Embryonic facial prominence (tissue), 1 donor: ENCODE data around the gene NCCRP1.

ENCODE experiments used
- DNase-seq: peaks from one replicate; pipeline ENCODE4 v3.0.0-alpha.2; 2016; ENCODE audit errors: extremely low spot score

The NCCRP1 gene

DNA sequence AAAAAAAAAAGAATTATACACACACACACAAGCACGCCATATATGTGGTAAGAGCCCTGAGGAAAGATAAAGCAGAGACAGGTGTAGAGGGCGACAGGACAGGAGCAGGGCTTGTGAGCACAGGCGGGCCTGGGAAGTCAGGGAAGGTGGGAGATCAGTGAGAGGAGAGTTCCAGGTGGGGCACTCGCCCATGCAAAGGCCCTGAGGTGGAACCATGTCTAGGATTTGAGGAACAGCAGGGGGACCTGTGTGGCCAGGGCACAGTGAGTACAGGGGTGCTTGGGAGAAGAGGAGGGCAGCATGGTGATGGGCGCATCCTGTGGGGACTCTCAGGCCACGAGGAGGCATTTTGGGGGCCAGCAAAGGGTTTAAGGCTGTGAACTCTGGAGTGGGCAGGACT lies 32.5 kb upstream of the NCCRP1 start:
- DNase-seq: no peak

DNA sequence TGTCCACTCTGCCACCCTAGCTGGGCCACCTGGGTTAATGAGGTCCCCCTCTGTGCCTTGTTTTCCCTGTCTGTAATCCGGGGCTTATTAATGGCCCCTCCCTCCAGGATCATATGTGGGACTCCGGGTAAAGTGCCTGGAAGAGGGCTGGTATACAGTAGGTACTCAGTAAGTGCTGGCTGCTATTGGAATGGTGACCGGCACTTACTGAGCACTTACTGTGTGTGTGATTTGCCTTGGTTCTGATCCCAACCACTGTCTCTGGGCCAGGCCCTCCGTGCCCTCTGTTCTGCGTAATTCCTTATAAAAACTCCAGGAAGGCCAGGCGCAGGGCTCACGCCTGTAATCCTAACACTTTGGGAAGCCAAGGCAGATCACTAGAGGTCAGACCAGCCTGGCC lies 30.9 kb upstream of the NCCRP1 start:
- DNase-seq: no peak

DNA sequence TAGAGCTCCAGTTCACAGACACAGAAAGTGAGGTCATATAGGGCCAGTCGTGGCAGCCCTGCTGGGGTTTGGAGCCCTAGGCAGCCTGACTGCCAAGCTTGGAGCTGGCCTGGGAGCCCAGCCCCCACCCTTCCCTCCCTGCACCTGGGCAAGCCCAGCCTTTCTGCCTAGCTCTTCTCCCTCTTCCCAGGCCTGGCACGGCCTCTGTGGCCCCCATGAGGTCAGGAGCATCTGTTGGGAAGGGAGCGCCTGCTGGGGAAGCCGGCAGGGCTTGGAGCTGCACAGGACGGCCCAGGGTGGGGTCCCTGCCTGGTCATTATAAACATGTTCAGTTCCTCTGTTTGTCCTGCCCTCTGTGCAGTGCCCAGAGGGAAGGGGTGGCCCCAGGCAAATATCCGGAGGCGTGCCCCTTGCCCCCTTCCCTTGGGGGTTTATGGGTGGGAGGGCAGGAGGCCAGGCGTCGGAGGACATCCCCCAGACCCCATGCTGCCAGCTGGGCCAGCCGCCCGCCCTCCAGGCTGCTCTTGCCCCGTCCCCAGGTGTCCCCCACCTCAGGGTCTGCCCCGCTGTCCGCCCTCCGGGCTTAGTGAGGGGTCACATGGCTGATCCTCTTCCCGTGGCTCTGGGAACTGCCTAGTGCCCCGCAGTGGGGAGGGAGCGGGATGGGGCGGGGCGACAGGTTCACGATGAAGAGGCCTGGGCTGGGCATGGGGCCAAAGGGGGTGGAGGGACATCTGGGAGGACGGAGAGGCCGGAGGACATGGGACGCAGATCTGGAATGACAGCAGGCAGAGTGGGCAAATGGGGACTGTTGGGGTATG lies 30.0 kb upstream of the NCCRP1 start:
- DNase-seq: no peak

DNA sequence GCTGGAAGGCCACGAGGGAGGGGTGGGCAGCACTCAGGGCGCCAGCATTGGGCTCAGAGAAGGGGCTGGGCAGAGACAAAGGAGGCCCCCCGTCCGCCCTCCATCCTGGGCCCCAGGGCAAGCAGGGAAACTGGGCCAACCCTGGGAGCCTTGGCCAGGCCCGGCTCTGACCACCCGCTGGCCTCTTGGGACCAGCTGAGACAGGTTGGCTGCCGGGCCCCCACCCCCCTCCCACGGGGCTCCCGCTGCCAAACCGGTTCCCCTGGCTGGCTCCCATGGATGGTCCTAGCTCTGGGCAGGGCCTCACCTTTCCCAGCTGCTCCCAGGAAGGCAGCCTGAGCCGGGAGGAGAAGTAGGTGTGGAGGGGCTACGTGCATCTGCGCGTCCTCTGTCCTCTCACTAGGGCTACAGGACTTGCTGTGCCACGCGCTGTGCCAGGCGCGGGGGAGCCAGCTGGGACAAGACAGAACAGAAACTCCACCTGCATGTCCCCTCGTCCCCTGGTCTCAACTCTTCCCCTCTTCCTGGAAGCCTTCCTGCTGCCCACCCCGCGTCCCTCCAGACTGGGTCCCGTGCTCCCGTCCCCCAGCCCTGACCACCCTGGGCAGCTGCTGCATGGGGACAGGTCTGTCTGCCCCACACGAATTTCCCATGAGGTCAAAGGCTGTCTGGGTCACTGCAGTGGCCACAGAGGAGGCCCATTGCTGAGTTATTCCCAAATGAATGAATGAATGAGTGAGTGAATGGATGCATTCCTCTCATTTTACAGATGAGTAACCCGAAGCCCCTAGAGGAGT lies 29.1 kb upstream of the NCCRP1 start:
- no peak for DNase-seq

DNA sequence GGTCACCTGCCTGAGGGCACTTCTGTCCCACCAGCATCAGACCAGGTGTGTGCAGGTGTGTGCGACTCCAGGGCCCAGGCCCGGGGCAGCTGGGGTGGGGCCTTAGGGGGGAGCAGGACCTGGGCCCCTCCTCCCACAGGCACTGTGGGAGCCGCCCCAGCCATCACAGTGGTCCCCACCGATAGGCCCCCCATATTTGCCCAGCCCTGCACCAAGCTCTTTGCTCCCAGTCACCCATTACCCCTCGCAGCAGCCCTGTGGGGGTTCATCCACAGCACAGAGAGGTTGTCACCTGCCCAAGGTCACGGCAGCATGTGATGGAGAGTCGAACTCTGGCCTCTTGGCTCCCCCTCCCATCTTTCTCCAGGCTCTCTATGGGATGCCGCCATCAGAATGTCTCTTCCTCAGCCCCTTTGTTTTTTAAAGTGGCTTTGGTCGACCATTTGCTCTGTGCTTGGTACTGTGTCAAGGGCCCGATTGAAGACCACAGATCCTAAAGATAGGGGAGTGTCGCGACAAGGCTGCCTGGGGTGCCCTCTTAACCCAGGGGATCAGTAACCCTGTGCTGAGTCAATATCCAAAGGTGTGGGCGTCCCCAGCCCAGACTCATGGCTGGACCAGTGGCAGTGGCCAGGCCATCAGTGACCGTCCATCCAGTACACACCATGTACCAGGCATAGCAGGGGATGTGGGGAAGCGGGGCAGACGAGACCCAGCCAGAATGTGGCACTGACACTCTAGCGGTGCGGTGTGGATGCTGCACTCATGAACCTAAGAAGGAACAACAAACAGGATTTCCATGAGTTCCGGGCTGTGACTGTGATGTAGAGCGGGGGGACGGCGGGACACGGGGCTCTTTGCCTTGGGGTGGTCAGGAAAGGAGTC lies 28.3 kb upstream of the NCCRP1 start:
- DNase-seq: no peak

DNA sequence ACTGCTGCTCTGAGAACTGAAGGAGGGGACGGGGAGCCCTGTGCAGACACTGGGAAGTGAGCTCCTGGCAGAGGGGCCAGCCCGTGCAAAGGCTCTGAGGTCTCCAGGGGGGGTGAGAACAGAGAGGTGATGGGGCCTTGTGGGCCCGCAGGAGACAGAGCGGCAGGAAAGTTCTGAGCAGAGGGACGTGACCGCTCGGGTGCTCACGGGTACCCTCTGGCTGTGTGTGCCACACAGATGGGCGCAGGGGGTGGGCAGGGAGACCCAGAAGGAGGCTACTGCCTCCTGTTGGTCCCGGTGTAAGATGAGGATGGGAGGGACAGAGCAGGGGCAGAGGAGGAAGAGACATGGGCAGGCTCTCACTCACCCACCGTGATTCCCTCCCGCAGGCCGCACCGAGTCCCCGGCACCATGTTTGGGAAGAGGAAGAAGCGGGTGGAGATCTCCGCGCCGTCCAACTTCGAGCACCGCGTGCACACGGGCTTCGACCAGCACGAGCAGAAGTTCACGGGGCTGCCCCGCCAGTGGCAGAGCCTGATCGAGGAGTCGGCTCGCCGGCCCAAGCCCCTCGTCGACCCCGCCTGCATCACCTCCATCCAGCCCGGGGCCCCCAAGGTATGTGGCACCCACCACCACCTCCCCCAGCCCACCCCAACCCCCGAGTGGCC lies 27.5 kb upstream of the NCCRP1 start:
- DNase-seq: no peak

DNA sequence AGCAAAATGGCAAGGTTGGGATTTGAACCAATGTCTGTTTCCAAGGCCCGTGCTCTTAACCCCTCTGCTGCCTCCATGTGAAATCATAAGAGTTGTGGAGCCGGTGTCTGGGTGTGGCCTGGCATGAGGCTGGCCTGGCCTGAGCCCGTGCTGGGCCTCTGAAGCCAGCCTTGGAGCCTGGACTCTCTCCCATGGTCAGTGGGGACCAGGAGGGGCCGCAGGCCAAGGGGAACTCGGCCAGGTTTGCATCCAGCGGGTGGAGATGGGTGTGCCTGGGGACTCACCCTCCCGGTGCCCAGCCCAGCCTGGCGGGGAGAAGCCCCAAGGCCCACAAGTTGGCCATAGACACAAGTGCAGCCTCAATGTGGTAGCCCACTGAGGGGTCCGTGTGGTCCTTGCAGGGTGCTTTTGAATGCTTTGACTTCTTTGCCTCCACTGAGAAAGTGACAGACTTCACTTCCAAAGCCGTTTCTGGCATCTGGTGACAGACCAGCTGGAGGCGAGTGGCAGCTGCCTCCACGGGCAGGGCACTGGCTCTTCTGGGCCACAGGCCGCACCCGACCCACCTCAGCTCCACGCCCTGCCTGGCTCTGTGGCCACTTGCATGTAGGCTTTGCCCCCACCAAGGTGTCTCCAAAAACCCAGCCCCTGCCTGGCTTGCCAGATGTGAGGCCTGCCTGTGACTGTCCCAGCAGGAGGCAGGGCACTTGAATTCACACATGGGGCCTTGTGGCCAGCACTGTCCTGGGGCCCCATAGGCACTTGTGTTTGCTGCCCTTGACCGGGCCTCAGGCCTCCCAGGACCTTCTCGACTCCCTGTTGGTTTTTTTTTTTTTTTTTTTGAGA lies 26.2 kb upstream of the NCCRP1 start:
- DNase-seq: no peak

DNA sequence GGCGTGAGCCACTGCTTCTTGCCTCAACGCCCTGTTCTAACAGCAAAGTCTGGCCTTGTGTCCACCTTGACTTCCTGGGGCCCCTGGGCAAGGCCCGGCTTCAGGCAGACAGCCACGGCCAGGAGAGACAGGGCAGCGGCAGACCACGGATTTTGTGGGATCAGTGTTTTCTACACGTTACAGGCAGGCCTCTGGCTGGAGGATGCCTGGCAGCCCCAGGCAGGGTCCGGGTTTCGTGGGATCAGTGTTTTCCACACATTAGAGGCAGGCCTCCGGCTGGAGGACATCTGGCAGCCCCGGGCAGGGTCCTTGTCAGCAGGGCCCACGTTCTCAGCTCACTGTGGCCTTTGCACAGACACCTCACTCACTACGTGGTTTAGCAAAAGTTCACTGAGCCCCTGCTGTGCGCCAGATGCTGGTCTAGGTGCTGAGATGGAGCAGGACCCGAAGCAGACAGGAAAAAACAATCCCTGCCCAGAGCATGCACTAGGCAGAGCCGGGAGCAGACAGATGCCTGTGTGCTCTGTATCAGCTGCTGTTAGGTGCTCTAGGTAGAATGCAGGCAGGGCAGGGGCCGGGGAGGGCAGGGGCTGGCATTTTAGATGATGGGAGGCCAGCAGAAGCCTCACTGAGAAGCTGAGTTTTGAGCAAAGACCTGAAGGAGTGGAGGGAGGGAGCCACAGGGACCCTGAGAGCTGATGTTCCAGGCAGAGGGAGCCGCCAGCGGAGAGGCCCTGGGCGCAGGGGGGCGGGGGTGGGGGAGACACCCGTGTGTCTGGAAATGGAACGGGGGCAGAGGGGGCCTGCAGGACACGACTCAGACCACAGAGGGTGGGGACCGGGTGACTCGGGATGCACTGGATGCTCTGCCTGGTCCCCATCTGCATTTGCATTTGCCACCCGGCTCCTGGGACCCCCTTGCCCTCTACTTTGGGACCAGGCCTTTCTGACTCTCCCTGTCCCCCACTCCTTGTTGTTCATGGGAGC lies 25.0 kb upstream of the NCCRP1 start:
- DNase-seq: no peak

DNA sequence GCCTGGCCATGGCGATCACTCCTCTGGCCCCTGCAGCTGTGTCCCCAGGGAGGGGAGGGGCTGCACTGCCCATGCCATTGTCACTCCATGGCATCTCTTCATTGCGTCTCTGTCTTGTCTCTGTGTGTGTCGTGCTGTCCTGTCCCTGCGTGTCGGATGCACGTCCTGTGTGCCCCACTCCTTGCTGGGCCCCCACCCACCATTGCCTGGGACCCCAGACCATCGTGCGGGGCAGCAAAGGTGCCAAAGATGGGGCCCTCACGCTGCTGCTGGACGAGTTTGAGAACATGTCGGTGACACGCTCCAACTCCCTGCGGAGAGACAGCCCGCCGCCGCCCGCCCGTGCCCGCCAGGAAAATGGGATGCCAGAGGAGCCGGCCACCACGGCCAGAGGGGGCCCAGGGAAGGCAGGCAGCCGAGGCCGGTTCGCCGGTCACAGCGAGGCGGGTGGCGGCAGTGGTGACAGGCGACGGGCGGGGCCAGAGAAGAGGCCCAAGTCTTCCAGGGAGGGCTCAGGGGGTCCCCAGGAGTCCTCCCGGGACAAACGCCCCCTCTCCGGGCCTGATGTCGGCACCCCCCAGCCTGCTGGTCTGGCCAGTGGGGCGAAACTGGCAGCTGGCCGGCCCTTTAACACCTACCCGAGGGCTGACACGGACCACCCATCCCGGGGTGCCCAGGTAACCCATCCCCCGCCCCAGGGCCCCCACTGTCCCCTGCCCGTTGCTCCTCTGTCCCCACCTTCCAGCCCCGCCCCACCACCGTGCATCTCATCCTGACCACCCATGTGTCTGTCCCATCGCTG lies 23.9 kb upstream of the NCCRP1 start:
- DNase-seq: no peak

DNA sequence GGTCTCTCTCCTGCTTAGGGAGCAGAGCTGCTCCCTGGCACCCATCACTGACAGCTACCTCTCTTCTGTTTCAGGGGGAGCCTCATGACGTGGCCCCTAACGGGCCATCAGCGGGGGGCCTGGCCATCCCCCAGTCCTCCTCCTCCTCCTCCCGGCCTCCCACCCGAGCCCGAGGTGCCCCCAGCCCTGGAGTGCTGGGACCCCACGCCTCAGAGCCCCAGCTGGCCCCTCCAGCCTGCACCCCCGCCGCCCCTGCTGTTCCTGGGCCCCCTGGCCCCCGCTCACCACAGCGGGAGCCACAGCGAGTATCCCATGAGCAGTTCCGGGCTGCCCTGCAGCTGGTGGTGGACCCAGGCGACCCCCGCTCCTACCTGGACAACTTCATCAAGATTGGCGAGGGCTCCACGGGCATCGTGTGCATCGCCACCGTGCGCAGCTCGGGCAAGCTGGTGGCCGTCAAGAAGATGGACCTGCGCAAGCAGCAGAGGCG lies 23.2 kb upstream of the NCCRP1 start:
- DNase-seq: no peak

DNA sequence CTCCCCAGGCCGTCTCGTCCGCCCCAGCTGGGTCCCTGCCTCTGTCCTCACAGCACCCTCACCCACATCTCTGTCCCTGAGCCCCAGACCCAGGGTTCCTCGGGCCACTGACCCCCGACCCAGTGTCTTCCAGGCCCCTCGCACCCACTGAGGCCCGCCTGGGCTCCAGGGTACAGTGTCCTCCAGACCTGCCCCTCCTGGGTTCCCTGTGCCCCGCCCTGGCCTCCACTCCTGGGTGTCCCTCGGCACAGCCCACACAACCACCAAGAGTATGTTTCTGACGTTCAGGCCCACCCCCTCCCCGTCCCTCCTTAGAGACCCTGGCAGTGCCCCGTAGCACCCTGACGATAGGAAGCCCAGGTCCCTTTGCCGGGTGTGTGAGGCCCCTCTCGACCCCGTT lies 22.6 kb upstream of the NCCRP1 start:
- DNase-seq: no peak

DNA sequence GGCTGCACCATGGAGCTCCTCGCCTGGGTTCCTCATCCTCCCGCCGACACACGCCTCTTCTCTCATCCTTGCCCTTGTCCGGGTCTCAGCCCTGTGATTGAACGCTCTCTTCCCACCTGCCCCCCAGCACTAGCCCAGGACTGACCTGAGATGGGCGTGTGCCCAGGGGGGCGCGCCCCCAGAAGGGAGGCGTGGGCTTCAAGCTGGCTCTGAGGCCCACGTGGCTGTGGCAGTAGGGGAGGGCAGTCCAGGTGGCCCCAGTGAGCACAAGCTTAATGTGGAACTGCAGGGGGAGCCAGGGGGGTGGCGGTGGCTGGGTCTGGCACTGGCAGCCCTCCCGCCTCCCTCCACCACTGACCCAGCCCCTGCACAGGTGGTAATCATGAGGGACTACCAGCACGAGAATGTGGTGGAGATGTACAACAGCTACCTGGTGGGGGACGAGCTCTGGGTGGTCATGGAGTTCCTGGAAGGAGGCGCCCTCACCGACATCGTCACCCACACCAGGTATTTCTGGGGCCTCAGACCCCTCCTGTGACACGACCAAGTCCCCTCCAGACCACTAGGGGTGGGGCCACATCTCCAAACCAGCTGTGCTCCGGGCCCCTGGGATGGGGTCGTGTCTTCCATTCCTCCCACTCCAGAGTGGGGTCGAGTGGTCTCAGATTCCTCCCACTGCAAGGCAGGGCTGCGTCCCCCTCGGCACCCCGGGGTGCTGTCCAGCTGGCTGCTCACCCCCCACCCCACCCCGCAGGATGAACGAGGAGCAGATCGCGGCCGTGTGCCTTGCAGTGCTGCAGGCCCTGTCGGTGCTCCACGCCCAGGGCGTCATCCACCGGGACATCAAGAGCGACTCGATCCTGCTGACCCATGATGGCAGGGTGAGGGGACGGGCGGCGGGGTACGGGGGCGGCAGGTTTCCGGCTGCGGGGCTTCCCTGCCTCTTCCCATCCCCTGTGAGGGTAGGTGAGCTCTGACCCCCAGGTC lies 21.9 kb upstream of the NCCRP1 start:
- DNase-seq: no peak

DNA sequence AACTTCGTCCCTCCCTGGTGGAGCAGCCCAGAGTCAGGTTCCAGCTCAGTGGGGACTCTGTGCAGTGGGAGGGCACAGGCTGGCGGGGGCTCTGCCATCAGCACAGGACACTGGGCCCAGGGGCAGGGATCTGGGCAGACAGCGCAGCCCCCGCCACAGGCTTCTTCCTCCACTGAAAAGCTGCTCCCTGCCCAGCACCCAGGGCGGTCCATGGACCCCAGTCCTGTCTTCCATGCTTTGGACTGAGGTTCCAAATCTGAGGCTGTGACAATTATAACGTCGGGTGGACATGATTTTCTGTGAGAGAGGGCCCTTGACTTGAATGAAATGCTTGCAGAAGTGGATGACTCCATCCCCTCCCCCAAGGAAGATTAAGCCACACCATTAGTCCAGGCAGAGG lies 21.2 kb upstream of the NCCRP1 start:
- DNase-seq: no peak

DNA sequence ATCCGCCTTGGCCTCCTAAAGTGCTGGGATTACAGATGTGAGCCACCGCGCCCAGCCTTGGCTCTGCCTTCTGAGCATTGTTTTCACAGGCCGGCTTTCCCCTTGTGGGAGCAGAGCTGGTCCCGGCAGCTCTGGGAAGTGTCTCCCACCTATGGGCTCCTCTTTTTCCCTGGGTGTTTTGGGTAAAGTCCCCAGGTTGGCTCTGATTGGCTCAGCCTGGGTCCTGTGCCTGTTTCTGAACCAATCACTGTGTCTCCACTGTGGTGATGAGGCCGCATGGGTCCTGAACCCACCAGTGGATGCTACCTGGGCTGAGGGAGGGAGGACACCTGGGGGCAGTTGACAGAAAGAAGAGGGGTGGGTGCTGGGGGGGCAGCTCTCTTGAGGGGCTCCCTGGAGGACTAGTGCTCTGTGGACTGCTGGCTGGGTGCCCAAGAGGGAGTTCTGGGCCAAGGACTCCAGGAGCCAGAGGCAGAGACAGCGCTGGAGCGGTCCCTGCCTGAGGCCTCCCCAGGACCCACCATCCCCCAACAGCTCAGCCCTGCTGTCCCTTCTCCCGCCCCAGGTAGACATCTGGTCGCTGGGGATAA lies 19.6 kb upstream of the NCCRP1 start:
- no peak for DNase-seq

DNA sequence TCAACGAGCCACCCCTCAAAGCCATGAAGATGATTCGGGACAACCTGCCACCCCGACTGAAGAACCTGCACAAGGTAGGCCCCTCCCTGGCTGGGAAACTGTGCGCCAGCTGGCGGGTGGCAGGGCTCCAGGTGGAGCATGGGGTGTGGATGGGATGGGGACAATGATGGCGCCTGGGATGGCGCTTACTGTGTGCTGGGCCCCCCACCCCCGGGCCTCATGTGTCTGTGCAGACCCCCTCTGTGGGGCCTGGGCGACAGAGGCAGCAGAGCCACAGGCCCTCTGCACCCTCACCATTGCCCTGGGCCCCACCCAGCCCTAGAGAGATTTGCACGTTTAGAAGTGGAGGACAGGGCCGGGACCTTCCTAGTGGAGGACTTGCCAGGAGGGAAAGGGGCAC lies 19.0 kb upstream of the NCCRP1 start:
- no peak for DNase-seq

DNA sequence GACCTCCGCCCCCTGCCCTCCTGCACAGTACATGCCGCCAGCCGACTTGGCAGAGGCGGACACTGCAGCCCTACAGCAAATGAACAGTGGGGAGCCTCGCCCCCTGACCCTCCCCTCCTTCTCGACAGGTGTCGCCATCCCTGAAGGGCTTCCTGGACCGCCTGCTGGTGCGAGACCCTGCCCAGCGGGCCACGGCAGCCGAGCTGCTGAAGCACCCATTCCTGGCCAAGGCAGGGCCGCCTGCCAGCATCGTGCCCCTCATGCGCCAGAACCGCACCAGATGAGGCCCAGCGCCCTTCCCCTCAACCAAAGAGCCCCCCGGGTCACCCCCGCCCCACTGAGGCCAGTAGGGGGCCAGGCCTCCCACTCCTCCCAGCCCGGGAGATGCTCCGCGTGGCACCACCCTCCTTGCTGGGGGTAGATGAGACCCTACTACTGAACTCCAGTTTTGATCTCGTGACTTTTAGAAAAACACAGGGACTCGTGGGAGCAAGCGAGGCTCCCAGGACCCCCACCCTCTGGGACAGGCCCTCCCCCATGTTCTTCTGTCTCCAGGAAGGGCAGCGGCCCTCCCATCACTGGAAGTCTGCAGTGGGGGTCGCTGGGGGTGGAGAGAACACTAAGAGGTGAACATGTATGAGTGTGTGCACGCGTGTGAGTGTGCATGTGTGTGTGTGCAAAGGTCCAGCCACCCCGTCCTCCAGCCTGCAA lies 18.3 kb upstream of the NCCRP1 start:
- DNase-seq: no peak
